GM12874 (cell line): ENCODE measurements around the gene GPD1.

ENCODE experiments used
- TF ChIP-seq, protein P1 (sequence below): IDR thresholded peaks from 2 replicates; pipeline ENCODE4 v1.5.1; 2011; ENCODE audit warnings: low read depth, mild to moderate bottlenecking, control low read depth, low read length, moderate library complexity; ENCODE audit not compliant: insufficient read depth

Gene GPD1

GRCh38 chr12:50103351-50103750 lies 457 bp upstream of the GPD1 start:
- TF ChIP-seq, protein P1, sequence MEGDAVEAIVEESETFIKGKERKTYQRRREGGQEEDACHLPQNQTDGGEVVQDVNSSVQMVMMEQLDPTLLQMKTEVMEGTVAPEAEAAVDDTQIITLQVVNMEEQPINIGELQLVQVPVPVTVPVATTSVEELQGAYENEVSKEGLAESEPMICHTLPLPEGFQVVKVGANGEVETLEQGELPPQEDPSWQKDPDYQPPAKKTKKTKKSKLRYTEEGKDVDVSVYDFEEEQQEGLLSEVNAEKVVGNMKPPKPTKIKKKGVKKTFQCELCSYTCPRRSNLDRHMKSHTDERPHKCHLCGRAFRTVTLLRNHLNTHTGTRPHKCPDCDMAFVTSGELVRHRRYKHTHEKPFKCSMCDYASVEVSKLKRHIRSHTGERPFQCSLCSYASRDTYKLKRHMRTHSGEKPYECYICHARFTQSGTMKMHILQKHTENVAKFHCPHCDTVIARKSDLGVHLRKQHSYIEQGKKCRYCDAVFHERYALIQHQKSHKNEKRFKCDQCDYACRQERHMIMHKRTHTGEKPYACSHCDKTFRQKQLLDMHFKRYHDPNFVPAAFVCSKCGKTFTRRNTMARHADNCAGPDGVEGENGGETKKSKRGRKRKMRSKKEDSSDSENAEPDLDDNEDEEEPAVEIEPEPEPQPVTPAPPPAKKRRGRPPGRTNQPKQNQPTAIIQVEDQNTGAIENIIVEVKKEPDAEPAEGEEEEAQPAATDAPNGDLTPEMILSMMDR = no peak

- TF ChIP-seq, protein P1 = no peak
These were observed 884 bp downstream of the GPD1 start for GRCh38 chr12:50104417-50105366.

DNA sequence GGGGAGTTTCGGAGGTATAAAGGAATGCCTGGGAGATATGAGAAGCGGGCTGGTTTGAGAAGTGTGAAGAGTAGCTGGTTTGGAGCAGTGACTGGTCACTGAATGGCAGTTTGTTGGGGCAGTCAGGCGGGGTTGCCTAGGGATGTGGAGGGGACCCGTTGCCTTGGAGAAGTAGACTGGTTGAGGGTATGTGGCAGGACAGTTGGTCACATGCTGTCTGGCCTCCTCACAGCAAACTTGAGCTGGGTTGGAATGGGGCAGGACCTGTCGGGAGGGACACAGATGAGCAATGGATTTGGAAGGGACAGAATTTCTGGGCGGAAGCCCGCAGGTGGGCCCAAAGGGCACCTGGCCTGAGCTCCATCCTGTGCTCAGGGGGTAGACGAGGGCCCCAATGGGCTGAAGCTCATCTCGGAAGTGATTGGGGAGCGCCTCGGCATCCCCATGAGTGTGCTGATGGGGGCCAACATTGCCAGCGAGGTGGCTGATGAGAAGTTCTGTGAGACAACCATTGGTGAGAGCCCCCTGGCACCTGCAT lies 2.2 kb downstream of the GPD1 start:
- TF ChIP-seq, protein P1 = no peak

GRCh38 chr12:50106907-50107306 lies 3.1 kb downstream of the GPD1 start:
- TF ChIP-seq, protein P1 = no peak

- TF ChIP-seq, protein P1 = no peak
These were observed 3.8 kb downstream of the GPD1 start for GRCh38 chr12:50107416-50108268.

GRCh38 chr12:50109319-50109718 lies 5.5 kb downstream of the GPD1 start:
- TF ChIP-seq, protein P1 = no peak
